Mesothelial cell of epicardium (in vitro differentiated cells): ENCODE results near the gene ERICH6. TPM values are rescaled to one million over a fixed set of nuclear protein-coding genes. Genes with fewer than 3 reads are reported as not detected.

Experiments used
- DNase-seq, 2 experiments: peaks; one replicate each; pipeline ENCODE4 v3.0.0; 2021; ENCODE audit warnings: low spot score in 2 of 2; ENCODE audit not compliant: unreplicated experiment in 2 of 2
- H3K27ac Mint-ChIP-seq: 2 replicates; pipeline ENCODE4 v1.8.0; 2021; ENCODE audit warnings: mixed read lengths
- H3K27me3 Mint-ChIP-seq: 2 replicates; pipeline ENCODE4 v1.8.0; 2021; ENCODE audit warnings: low read depth, mixed read lengths
- H3K36me3 Mint-ChIP-seq: 2 replicates; pipeline ENCODE4 v1.8.0; 2021; ENCODE audit warnings: mixed read lengths
- H3K4me1 Mint-ChIP-seq: 2 replicates; pipeline ENCODE4 v1.8.0; 2021; ENCODE audit warnings: mixed read lengths
- H3K4me3 Mint-ChIP-seq: 2 replicates; pipeline ENCODE4 v1.8.0; 2021; ENCODE audit warnings: mild to moderate bottlenecking, moderate library complexity, mixed read lengths
- H3K9me3 Mint-ChIP-seq: 2 replicates; pipeline ENCODE4 v1.8.0; 2021; ENCODE audit warnings: mixed read lengths
- total RNA-seq: library from RNA; stranded (reverse); gene quantifications from 3 replicates; pipeline ENCODE4 v1.2.1, GENCODE V29; 2021
- TF ChIP-seq, protein P1 (sequence below): fragments of 200-600 bp; sonication (generic); IDR thresholded peaks from one replicate; pipeline ENCODE4 v1.5.0; 2021; ENCODE audit warnings: antibody characterized with exemption; ENCODE audit not compliant: unreplicated experiment

ERICH6 gene
- total RNA-seq, 1 donor from 2014 or later, result 0.65 TPM

DNA sequence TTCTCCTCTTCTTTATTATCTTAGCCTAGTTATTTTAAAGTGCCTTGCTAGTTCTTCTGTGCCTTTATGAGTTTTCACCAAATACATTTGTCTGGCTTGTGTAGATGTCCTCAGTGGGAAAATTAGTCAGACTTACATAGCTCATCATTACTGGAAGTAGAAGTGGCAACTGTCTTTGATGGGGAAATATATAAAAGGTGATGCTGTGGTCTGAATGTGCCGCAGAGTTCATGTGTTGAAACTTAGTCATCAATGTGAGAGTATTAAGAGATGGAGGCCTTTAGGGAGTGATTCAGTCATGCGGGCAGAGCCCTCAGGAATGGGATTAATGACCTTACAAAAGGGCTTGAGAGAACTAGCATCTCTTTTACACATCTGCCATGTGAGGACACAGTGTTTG, 6.4 kb upstream of the ERICH6 start:
- peaks cover 61% of the 10 kb centered on the region for H3K36me3 Mint-ChIP-seq
- H3K27me3 Mint-ChIP-seq, result no peaks in the 10 kb centered on the region
- DNase-seq, result no peak
- peaks cover 51% of the 10 kb centered on the region for H3K9me3 Mint-ChIP-seq
- H3K4me3 Mint-ChIP-seq, result no peak overlapping the region
- TF ChIP-seq, protein P1, sequence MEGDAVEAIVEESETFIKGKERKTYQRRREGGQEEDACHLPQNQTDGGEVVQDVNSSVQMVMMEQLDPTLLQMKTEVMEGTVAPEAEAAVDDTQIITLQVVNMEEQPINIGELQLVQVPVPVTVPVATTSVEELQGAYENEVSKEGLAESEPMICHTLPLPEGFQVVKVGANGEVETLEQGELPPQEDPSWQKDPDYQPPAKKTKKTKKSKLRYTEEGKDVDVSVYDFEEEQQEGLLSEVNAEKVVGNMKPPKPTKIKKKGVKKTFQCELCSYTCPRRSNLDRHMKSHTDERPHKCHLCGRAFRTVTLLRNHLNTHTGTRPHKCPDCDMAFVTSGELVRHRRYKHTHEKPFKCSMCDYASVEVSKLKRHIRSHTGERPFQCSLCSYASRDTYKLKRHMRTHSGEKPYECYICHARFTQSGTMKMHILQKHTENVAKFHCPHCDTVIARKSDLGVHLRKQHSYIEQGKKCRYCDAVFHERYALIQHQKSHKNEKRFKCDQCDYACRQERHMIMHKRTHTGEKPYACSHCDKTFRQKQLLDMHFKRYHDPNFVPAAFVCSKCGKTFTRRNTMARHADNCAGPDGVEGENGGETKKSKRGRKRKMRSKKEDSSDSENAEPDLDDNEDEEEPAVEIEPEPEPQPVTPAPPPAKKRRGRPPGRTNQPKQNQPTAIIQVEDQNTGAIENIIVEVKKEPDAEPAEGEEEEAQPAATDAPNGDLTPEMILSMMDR, result no peak
- H3K27ac Mint-ChIP-seq, result no peak overlapping the region
- no peaks in the 10 kb centered on the region for H3K4me1 Mint-ChIP-seq

GRCh38 chr3:150703299-150703755, 393 bp downstream of the ERICH6 start:
- DNase-seq, result peak in 1 of 2 experiments; percentile 48
- Mint-ChIP-seq H3K36me3 (peaks cover 13% of the 10 kb centered on the region), H3K27ac (peak overlapping the region; percentile 91), H3K27me3 (peaks cover 1% of the 10 kb centered on the region), H3K4me1 (no peaks in the 10 kb centered on the region), H3K4me3 (peak overlapping the region; percentile 93), H3K9me3 (peaks cover 10% of the 10 kb centered on the region)
- TF ChIP-seq, protein P1, result no peak

DNA sequence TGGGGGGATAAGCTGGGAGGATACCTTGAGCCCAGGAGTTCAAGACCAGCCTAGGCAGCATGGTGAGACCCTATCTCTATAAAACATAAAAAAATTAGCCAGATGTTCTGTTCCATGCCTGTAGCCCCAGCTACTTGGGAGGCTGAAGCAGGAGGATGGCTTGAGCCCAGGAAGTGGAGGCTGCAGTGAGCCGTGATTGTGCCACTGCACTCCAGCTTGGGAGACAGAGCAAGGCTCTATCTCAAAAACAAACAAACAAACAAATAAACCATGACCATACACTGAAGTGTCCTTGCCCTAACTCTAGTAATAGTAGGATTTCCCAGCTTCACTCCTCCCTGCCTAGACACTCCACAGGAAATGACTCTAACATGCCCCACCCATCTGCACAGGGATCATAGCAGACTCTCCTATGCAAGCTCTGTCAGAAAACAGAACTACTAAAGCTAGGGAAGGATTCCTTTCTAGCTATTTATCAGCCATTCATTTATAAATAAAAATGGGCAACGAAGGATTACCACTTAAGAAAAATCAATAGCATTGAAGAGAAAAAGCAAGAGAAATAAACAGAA, 4.6 kb downstream of the ERICH6 start:
- Mint-ChIP-seq H3K27ac (no peak overlapping the region), H3K36me3 (no peaks in the 10 kb centered on the region), H3K27me3 (peaks cover 1% of the 10 kb centered on the region), H3K9me3 (peaks cover 7% of the 10 kb centered on the region), H3K4me3 (no peak overlapping the region), H3K4me1 (no peaks in the 10 kb centered on the region)
- TF ChIP-seq, protein P1, result no peak
- no peak for DNase-seq

GRCh38 chr3:150697646-150698045, 6.1 kb downstream of the ERICH6 start:
- no peak for DNase-seq
- Mint-ChIP-seq H3K27me3 (peaks cover 1% of the 10 kb centered on the region), H3K36me3 (no peaks in the 10 kb centered on the region), H3K4me3 (no peak overlapping the region), H3K9me3 (peaks cover 16% of the 10 kb centered on the region), H3K4me1 (no peaks in the 10 kb centered on the region), H3K27ac (no peak overlapping the region)
- TF ChIP-seq, protein P1, result no peak

DNA sequence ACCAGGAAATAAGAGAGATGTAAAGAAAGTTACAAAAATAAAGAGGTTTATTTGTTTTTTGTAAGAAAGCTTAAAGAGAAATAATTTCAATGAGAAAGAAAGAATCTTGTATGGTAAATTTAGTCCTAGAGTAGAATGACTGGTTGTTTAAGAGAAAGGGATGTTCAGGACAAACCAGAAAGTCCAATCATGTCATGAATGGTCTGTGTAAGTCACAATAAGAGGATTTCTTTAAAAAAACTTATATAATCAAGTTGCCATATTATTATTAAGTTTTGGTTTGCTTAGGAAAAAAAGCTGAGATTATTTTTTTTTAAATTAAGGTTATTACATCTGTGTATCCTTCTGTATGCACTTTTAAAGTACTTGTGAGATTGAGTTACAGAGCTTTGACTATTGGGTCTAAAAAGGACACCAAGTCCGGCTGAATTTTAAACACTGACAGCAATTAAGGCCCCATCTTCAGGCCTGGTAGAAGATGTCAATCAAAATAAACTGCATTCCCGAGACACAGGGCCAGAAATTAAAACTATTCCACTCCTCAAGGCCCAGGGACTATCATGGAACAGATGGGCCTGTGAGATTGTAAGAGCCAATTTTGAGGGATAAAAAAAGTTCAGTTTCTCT, 12.2 kb downstream of the ERICH6 start:
- peaks cover 28% of the 10 kb centered on the region for H3K9me3 Mint-ChIP-seq
- H3K27me3 Mint-ChIP-seq, result no peaks in the 10 kb centered on the region
- no peak overlapping the region for H3K4me3 Mint-ChIP-seq
- H3K27ac Mint-ChIP-seq, result no peak overlapping the region
- DNase-seq, result no peak
- no peaks in the 10 kb centered on the region for H3K4me1 Mint-ChIP-seq
- TF ChIP-seq, protein P1, result no peak
- no peaks in the 10 kb centered on the region for H3K36me3 Mint-ChIP-seq
